HG03066 (cell line): ENCODE results near the gene PRM3.

ENCODE experiments used
- ATAC-seq: cut with Tn5 transposase; IDR thresholded peaks from one replicate; pipeline ENCODE4 v1.9.1; 2021; ENCODE audit warnings: low read depth; ENCODE audit not compliant: unreplicated experiment

The PRM3 gene

GRCh38 chr16:11248133-11248532, 25.3 kb downstream of the PRM3 start:
- ATAC-seq: no peak

DNA sequence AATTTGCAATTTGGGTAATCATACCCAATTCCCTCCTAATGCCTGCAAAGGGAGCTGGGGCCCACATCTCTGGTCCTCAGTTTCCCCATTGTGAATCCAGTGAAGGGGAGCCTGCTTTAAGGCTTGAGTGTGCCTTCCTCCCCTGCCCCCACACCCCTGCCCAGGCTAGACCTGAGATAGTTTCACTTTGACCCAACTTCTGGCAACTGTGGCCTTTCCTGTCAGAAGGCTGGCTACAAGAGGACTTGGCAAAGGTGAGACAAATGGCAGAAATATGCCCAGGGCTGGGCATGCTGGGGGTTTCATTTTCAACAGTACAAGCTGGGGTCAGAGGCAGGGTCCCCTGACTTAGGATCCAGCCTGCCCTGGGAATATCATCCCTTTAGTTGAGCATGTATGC, 27.4 kb downstream of the PRM3 start:
- no peak for ATAC-seq

- ATAC-seq: no peak
Measured at GRCh38 chr16:11245222-11245737, 28.1 kb downstream of the PRM3 start.

GRCh38 chr16:11242658-11243057, 30.8 kb downstream of the PRM3 start:
- no peak for ATAC-seq

DNA sequence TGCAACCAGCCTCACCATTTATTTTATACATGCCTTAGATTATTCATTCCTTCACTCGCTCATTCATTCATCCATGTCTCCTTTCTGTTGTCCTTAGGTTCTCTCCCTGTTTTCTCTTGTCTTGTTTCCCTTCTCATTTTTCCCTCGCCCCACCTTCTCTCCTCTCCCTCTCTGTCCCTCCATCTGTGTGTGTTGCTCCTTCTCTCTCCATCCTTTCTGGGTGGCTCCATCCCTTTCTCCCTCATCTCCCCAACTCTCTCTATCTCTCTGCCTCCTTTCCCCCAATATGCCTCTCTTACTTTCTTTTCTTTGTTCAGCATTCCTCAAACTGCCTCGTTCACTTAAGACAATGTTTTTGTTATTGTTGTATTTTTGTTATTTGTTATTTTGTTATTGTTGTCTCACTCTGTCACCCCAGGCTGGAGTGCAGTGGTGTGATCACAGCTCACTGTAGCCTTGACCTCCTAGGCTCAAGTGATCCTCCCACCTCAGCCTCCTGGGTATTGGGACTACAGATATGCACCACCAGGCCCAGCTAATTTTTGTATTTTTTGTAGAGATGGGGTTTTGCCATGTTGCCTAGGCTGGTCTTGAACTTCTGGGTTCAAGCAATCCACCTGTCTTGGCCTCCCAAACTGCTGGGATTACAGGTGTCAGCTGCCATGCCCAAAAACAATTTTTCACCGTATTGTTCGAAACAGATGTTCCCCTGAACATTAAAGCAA, 31.8 kb downstream of the PRM3 start:
- ATAC-seq: no peak

GRCh38 chr16:11240636-11241473, 32.6 kb downstream of the PRM3 start:
- ATAC-seq: no peak

GRCh38 chr16:11239644-11240632, 33.5 kb downstream of the PRM3 start:
- no peak for ATAC-seq

- no peak for ATAC-seq
Measured at GRCh38 chr16:11238272-11239202, 34.9 kb downstream of the PRM3 start.

GRCh38 chr16:11236461-11237254, 36.8 kb downstream of the PRM3 start:
- no peak for ATAC-seq

DNA sequence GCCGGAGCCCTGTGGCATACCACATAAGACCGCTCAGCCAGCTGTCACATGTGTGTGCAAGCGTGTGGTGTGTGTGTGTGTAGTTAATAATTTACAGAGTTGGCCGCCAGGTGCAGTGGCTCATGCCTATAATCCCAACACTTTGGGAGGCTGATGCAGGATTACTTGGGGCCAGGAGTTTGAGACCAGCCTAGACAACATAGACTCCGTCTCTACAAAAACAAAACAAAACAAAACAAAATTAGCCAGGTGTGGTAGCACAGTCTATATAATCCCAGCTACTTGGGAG, 37.8 kb downstream of the PRM3 start:
- ATAC-seq: no peak

- no peak for ATAC-seq
Measured at GRCh38 chr16:11234884-11235702, 38.3 kb downstream of the PRM3 start.

GRCh38 chr16:11233727-11234376, 39.6 kb downstream of the PRM3 start:
- ATAC-seq: no peak

- no peak for ATAC-seq
Measured at GRCh38 chr16:11232852-11233726, 40.3 kb downstream of the PRM3 start.

DNA sequence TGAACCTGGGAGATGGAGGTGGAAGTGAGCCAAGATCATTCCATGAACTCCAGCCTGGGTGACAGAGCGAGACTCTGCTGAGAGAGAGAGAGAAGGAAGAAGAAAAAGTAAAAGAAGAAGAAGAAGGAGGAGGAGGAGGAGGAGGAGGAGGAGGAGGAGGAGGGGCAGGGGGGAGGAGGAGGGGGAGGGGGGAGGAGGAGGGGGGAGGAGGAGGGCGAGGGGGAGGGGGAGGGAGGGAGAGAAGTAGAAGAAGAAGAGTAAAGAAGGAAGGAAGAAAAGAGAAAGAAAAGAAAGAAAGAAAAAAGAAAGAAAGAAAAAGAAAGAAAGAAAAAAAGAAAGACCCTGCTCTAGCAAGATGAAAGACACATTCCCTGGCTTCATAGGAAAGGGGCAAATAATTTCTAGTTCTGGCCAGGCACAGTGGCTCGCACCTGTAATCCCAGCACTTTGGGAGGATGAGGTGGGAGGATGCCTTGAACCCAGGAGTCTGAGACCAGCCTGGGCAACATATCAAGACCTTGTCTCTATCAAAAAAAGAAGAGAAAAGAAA, 41.1 kb downstream of the PRM3 start:
- no peak for ATAC-seq

DNA sequence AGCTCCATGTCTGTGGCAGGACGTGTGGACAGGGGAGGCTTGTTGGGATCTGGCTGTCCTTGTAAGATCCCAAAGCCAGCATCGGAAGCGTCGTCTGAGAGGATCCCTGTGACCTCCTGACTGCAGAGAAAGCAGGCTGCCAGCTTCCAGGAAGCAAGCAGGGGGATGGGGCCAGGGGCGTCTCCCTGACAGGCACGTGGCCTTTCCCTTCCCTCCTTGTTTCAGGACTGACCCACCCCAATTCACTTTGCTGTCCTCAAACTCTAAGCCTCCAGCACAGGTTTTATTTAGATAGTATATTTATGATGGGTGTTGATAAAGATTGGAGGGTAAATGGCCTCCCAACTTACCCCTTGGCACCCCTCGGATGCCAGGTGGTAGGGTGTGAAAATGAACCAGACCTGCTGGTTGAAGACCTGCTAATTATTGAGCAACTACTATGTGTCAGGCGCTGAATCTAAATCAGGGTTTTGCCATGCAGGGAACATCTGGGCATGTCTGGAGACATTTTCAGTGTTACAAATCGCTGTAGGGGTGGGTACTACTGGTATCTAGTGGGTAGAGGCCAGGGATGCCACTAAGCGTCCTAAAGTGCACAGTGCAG, 42.0 kb downstream of the PRM3 start:
- ATAC-seq: no peak

DNA sequence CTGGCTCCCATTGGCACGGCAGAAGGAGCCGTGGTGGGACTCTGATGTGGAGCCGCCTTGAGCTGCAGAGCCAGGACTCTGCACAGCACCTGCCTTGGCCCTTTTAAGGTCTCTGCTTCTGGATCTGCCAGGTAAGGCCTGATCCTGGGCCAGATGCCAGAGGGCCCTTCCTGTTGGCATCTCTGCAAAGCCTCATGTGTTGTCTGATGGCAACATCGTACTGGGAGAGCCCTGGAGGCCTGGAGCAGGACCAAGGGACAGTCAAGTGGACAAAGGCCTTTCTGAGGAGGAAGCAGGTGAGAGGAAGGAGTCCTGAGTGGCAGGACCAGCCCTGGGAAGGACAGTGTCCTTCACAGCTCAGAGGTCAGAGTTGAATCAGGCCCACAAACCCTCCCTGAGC, 43.5 kb downstream of the PRM3 start:
- ATAC-seq: no peak
